H4 (cell line): ENCODE measurements around the gene KNTC1. TPM values are rescaled to one million over a fixed set of nuclear protein-coding genes. Genes with fewer than 3 reads are reported as not detected.
"Not testable (repeated sequence)": the region's sequence is repeated elsewhere in the genome, so short reads cannot be mapped to it uniquely, and the experiment has no call there.

ENCODE experiments used
- DNase-seq: peaks from one replicate; pipeline ENCODE4 v3.0.0-alpha.2; 2015; ENCODE audit warnings: low spot score
- total RNA-seq: library from RNA; depleted of rRNA; stranded (reverse); fragments of >200 nt; shearing (Covaris generic); gene quantifications from 2 replicates; pipeline ENCODE4 v1.2.3, GENCODE V29; 2014

The KNTC1 gene
- total RNA-seq, 1 experiment from 2014 or later = 31.4 TPM

- no peak for DNase-seq
These were observed 21.5 kb upstream of the KNTC1 start for GRCh38 chr12:122505419-122506051.

GRCh38 chr12:122506393-122506938 lies 20.6 kb upstream of the KNTC1 start:
- DNase-seq = no peak

GRCh38 chr12:122508163-122508562 lies 18.9 kb upstream of the KNTC1 start:
- DNase-seq = no peak

GRCh38 chr12:122513028-122513427 lies 14.0 kb upstream of the KNTC1 start:
- DNase-seq = not testable (repeated sequence)

GRCh38 chr12:122513660-122514059 lies 13.4 kb upstream of the KNTC1 start:
- no peak for DNase-seq

- DNase-seq = no peak
These were observed 11.8 kb upstream of the KNTC1 start for GRCh38 chr12:122515275-122515674.

GRCh38 chr12:122516544-122517361 lies 10.3 kb upstream of the KNTC1 start:
- no peak for DNase-seq

- DNase-seq = peak; percentile 89
These were observed 9.2 kb upstream of the KNTC1 start for GRCh38 chr12:122517877-122518276.

GRCh38 chr12:122518908-122519307 lies 8.1 kb upstream of the KNTC1 start:
- no peak for DNase-seq

- DNase-seq = no peak
These were observed 7.6 kb upstream of the KNTC1 start for GRCh38 chr12:122519418-122519817.

- DNase-seq = no peak
These were observed 6.4 kb upstream of the KNTC1 start for GRCh38 chr12:122520676-122521075.

- DNase-seq = no peak
These were observed 3.8 kb upstream of the KNTC1 start for GRCh38 chr12:122523280-122523679.

- DNase-seq = no peak
These were observed 3.0 kb upstream of the KNTC1 start for GRCh38 chr12:122523846-122524718.

- DNase-seq = no peak
These were observed 462 bp downstream of the KNTC1 start for GRCh38 chr12:122527478-122527944.

- DNase-seq = no peak
These were observed 1.5 kb downstream of the KNTC1 start for GRCh38 chr12:122528582-122528981.

GRCh38 chr12:122528992-122529391 lies 1.9 kb downstream of the KNTC1 start:
- no peak for DNase-seq

- no peak for DNase-seq
These were observed 6.8 kb downstream of the KNTC1 start for GRCh38 chr12:122533856-122534255.

- no peak for DNase-seq
These were observed 10.0 kb downstream of the KNTC1 start for GRCh38 chr12:122537021-122537420.

GRCh38 chr12:122538496-122538895 lies 11.4 kb downstream of the KNTC1 start:
- no peak for DNase-seq

GRCh38 chr12:122544537-122544936 lies 17.5 kb downstream of the KNTC1 start:
- DNase-seq = no peak

- no peak for DNase-seq
These were observed 18.8 kb downstream of the KNTC1 start for GRCh38 chr12:122545855-122546254.

- no peak for DNase-seq
These were observed 20.3 kb downstream of the KNTC1 start for GRCh38 chr12:122547330-122547729.
